Measurements from ENCODE around the gene GRHPR.

Gene GRHPR

GRCh38 chr9:37486256-37486615 lies 63.7 kb downstream of the GRHPR start:
- no peak for DNase-seq

Data from SHP77 (cell line).